IMR-90 (cell line): Measurements from ENCODE around the gene ANG. TPM values are rescaled to one million over a fixed set of nuclear protein-coding genes. Genes with fewer than 3 reads are reported as not detected.

Experiments used
- ATAC-seq: fragments of 200-7000 bp; cut with Tn5 transposase; 2 replicates; pipeline ENCODE4 v1.9.1; 2020; ENCODE audit warnings: low read depth, mild to moderate bottlenecking, moderate library complexity
- BruUV-seq: library from RNA; stranded (reverse); fragments of 400-500 nt; replicated peaks from 2 replicates; lab custom pipeline; 2021; lab: Mats Ljungman, UMichigan
- CTCF ChIA-PET: fragments of 300-600 bp; formaldehyde crosslinking; extraction: SDS; loops from one replicate; lab custom pipeline; 2021; ENCODE audit warnings: antibody characterized with exemption; lab: Yijun Ruan, JAX
- POLR2A ChIA-PET: fragments of 300-600 bp; sonication (Branson Sonifier 250); formaldehyde crosslinking; loops from one replicate; lab custom pipeline; 2022; ENCODE audit warnings: antibody characterized with exemption; ENCODE audit not compliant: unreplicated experiment; lab: Charles Lee
- DNase-seq: peaks from one replicate; pipeline ENCODE4 v3.0.0; 2013
- H2AFZ ChIP-seq: replicated peaks from 2 replicates; pipeline ENCODE3; 2013; ENCODE audit warnings: low read length, mild to moderate bottlenecking; ENCODE audit not compliant: poor library complexity
- H2AK5ac ChIP-seq: 2 replicates; pipeline ENCODE4 v1.6.1; 2013; ENCODE audit warnings: low read depth, low read length, inconsistent platforms
- H2AK9ac ChIP-seq: replicated peaks from 2 replicates; pipeline ENCODE3; 2013; ENCODE audit warnings: mild to moderate bottlenecking, low read depth, low read length, moderate library complexity; ENCODE audit not compliant: poor library complexity
- H2BK120ac ChIP-seq: 2 replicates; pipeline ENCODE4 v1.6.1; 2013; ENCODE audit warnings: low read depth, low read length, inconsistent platforms
- H2BK15ac ChIP-seq: 3 replicates; pipeline ENCODE4 v1.6.1; 2013; ENCODE audit warnings: low read depth, low read length, inconsistent platforms
- H2BK20ac ChIP-seq: 2 replicates; pipeline ENCODE4 v1.6.1; 2013; ENCODE audit warnings: low read depth, mild to moderate bottlenecking, inconsistent platforms, low read length, moderate library complexity
- H2BK5ac ChIP-seq: 2 replicates; pipeline ENCODE4 v1.6.1; 2013; ENCODE audit warnings: mild to moderate bottlenecking, low read depth, low read length, inconsistent platforms; ENCODE audit not compliant: poor library complexity, severe bottlenecking
- H3K14ac ChIP-seq: replicated peaks from 2 replicates; pipeline ENCODE4 v1.6.1; 2013; ENCODE audit warnings: low read depth, low read length, inconsistent platforms
- H3K18ac ChIP-seq: 2 replicates; pipeline ENCODE4 v1.6.1; 2013; ENCODE audit warnings: low read depth, low read length, control low read depth
- H3K23ac ChIP-seq: 2 replicates; pipeline ENCODE4 v1.6.1; 2013; ENCODE audit warnings: low read depth, low read length, inconsistent platforms
- H3K27ac ChIP-seq: 2 replicates; pipeline ENCODE4 v1.5.1; 2013; ENCODE audit warnings: mild to moderate bottlenecking, control low read depth, low read length; ENCODE audit not compliant: insufficient read depth
- H3K27me3 ChIP-seq: 2 replicates; pipeline ENCODE4 v1.6.1; 2013; ENCODE audit warnings: low read length; ENCODE audit not compliant: control insufficient read depth, insufficient read depth
- H3K36me3 ChIP-seq: 2 replicates; pipeline ENCODE4 v1.6.1; 2013; ENCODE audit warnings: low read length, mixed read lengths; ENCODE audit not compliant: control insufficient read depth, insufficient read depth
- H3K4ac ChIP-seq: 2 replicates; pipeline ENCODE4 v1.6.1; 2013; ENCODE audit warnings: low read depth, low read length, inconsistent platforms
- H3K4me1 ChIP-seq: 2 replicates; pipeline ENCODE4 v1.6.1; 2013; ENCODE audit warnings: low read length, mixed read lengths; ENCODE audit not compliant: control insufficient read depth, insufficient read depth
- H3K4me2 ChIP-seq: 2 replicates; pipeline ENCODE4 v1.6.1; 2013; ENCODE audit warnings: low read depth, mild to moderate bottlenecking, control low read depth, low read length, moderate library complexity
- H3K4me3 ChIP-seq: 2 replicates; pipeline ENCODE4 v1.5.1; 2013; ENCODE audit warnings: low read depth, mild to moderate bottlenecking, control low read depth, low read length, moderate library complexity; ENCODE audit not compliant: insufficient read depth
- H3K56ac ChIP-seq: 2 replicates; pipeline ENCODE4 v1.6.1; 2013; ENCODE audit warnings: low read length, inconsistent platforms; ENCODE audit not compliant: insufficient read depth; ENCODE audit errors: extremely low read depth
- H3K79me1 ChIP-seq, 2 experiments: 2 replicates each; pipeline ENCODE4 v1.6.1; 2013; ENCODE audit warnings: low read length in 2 of 2, inconsistent platforms in 1 of 2, low read depth in 1 of 2
- H3K9ac ChIP-seq: 2 replicates; pipeline ENCODE4 v1.6.1; 2013; ENCODE audit warnings: low read depth, low read length, control low read depth
- H3K9me1 ChIP-seq: 2 replicates; pipeline ENCODE4 v1.6.1; 2013; ENCODE audit warnings: low read length, inconsistent platforms; ENCODE audit not compliant: insufficient read depth
- H3K9me3 ChIP-seq: 2 replicates; pipeline ENCODE4 v1.6.1; 2013; ENCODE audit warnings: low read length; ENCODE audit not compliant: control insufficient read depth, insufficient read depth
- H4K20me1 ChIP-seq: 2 replicates; pipeline ENCODE4 v1.6.1; 2013; ENCODE audit warnings: low read length, inconsistent platforms; ENCODE audit not compliant: insufficient read depth
- H4K5ac ChIP-seq: 2 replicates; pipeline ENCODE4 v1.6.1; 2013; ENCODE audit warnings: mild to moderate bottlenecking, low read depth, low read length, control low read depth
- H4K8ac ChIP-seq, 2 experiments: 2 replicates each; pipeline ENCODE4 v1.6.1; 2013; ENCODE audit warnings: low read depth in 2 of 2, low read length in 2 of 2, control low read depth in 1 of 2, inconsistent platforms in 1 of 2
- H4K91ac ChIP-seq: 2 replicates; pipeline ENCODE4 v1.6.1; 2013; ENCODE audit warnings: low read depth, low read length, inconsistent platforms; ENCODE audit not compliant: insufficient read depth
- MAFK ChIP-seq: IDR thresholded peaks from 2 replicates; pipeline ENCODE4 v1.6.1; 2012; ENCODE audit warnings: low read depth, low read length, improper control_type of control experiment
- RCOR1 ChIP-seq: IDR thresholded peaks from 2 replicates; pipeline ENCODE4 v1.6.1; 2012; ENCODE audit warnings: mild to moderate bottlenecking, low read length, improper control_type of control experiment; ENCODE audit not compliant: insufficient replicate concordance
- USF2 ChIP-seq: fragments of 150-350 bp; IDR thresholded peaks from 2 replicates; pipeline ENCODE4 v1.6.1; 2017; ENCODE audit warnings: mild to moderate bottlenecking, antibody characterized with exemption, low read length, low read depth
- WGBS, 2 experiments: methylation state at CpG; one replicate each; pipeline versions ENCODE4 v1.1.5 to v1.1.7; 2013; ENCODE audit warnings: missing lambda C conversion rate in 2 of 2; ENCODE audit not compliant: insufficient read length in 1 of 2; ENCODE audit errors: extremely low coverage in 2 of 2; 5-methylcytosine and 5-hydroxymethylcytosine counted together
- dilution Hi-C: fragments of 300-500 bp; cut with HindIII; formaldehyde crosslinking; loops from one replicate; pipeline ENCODE4 v1.14.3; 2018; ENCODE audit warnings: low sequenced_read_pairs; ENCODE audit not compliant: unreplicated experiment
- in situ Hi-C: fragments of 300-500 bp; cut with MboI; formaldehyde crosslinking; loops from 3 replicates; pipeline ENCODE4 v1.14.3; 2019; ENCODE audit warnings: low sequenced_read_pairs, inconsistent platforms, mixed read lengths
- intact Hi-C: fragments of 100-400 bp; cut with micrococcal nuclease; formaldehyde crosslinking; loops from 2 replicates; pipeline ENCODE4 v1.10.0; 2022
- polyA plus RNA-seq, 3 experiments: library from polyadenylated mRNA; depleted of rRNA; stranded (reverse); fragments of >200 nt; gene quantifications; 2 replicates each; pipeline ENCODE4 v1.2.3, GENCODE V29; 2012; ENCODE audit warnings: low replicate concordance in 1 of 3
- total RNA-seq: library from RNA; depleted of rRNA; stranded (reverse); fragments of >200 nt; gene quantifications from 2 replicates; pipeline ENCODE4 v1.2.3, GENCODE V29; 2012

ANG gene
- total and polyA plus RNA-seq, 2 of the 4 experiments (the other 2 are of a cell fraction) = 3.6 to 4.7 TPM

GRCh38 chr14:20679907-20680306 lies 8.7 kb upstream of the ANG start:
- in situ Hi-C loops = loop anchor here (5.0 to 10.0 kb wide), 3 partner anchors 48 to 355 kb away; partner anchors contain the start of gene TEP1
- no peak overlapping the region for H2BK15ac ChIP-seq
- no peak overlapping the region for H2AFZ ChIP-seq
- H3K9me3 ChIP-seq = no peaks in the 10 kb centered on the region
- DNase-seq = peak; percentile 37
- H3K9ac ChIP-seq = no peak overlapping the region
- H2AK9ac ChIP-seq = no peak overlapping the region
- no peak overlapping the region for H2BK5ac ChIP-seq
- H4K8ac ChIP-seq = no peak overlapping the region
- H4K20me1 ChIP-seq = peaks cover 6% of the 10 kb centered on the region
- no peak overlapping the region for H4K91ac ChIP-seq
- H2BK20ac ChIP-seq = no peak overlapping the region
- no peak overlapping the region for H3K56ac ChIP-seq
- intact Hi-C loops = loop anchor here (5.0 kb wide), 1 partner anchor 422 kb away; the partner anchor contains the start of gene TMEM253
- dilution Hi-C loops = no loop called here
- TF ChIP-seq MAFK (no peak), RCOR1 (no peak), USF2 (peak; percentile 85)
- no peak overlapping the region for H2AK5ac ChIP-seq
- BruUV-seq = no TSS peak
- CTCF ChIA-PET = interaction anchor here (1.0 kb wide), 1 partner anchor 11 kb away, joined by 4 read pairs; no protein-coding TSS in a partner anchor
- no peak overlapping the region for H3K4me3 ChIP-seq
- H3K27ac ChIP-seq = no peak overlapping the region
- no CpG with 5 or more reads among the region's 1 CpG for WGBS, 2 experiments
- H3K23ac ChIP-seq = no peak overlapping the region
- no peak for ATAC-seq
- no peak overlapping the region for H3K18ac ChIP-seq
- H3K36me3 ChIP-seq = no peaks in the 10 kb centered on the region
- no peaks in the 10 kb centered on the region for H3K4me1 ChIP-seq
- no peak overlapping the region for H4K5ac ChIP-seq
- H3K79me1 ChIP-seq = no peaks in the 10 kb centered on the region
- H3K4ac ChIP-seq = no peak overlapping the region
- POLR2A ChIA-PET = no interaction called here
- H3K4me2 ChIP-seq = no peak overlapping the region
- H2BK120ac ChIP-seq = no peak overlapping the region
- H3K14ac ChIP-seq = no peak overlapping the region
- no peaks in the 10 kb centered on the region; the same call in 1 of the 2 replicates for H3K27me3 ChIP-seq
- H3K9me1 ChIP-seq = peaks cover 4% of the 10 kb centered on the region; the same call in 1 of the 2 replicates
